ENCODE data around the gene CD81. TPM values are rescaled to one million over a fixed set of nuclear protein-coding genes. Genes with fewer than 3 reads are reported as not detected.
A peak's percentile ranks its signal among the peaks of the same experiment; 100 is the strongest.

CD81 gene
- total RNA-seq, 4 donors from 2014 or later = 54.5 to 87.0 (median 66.8) TPM

DNA sequence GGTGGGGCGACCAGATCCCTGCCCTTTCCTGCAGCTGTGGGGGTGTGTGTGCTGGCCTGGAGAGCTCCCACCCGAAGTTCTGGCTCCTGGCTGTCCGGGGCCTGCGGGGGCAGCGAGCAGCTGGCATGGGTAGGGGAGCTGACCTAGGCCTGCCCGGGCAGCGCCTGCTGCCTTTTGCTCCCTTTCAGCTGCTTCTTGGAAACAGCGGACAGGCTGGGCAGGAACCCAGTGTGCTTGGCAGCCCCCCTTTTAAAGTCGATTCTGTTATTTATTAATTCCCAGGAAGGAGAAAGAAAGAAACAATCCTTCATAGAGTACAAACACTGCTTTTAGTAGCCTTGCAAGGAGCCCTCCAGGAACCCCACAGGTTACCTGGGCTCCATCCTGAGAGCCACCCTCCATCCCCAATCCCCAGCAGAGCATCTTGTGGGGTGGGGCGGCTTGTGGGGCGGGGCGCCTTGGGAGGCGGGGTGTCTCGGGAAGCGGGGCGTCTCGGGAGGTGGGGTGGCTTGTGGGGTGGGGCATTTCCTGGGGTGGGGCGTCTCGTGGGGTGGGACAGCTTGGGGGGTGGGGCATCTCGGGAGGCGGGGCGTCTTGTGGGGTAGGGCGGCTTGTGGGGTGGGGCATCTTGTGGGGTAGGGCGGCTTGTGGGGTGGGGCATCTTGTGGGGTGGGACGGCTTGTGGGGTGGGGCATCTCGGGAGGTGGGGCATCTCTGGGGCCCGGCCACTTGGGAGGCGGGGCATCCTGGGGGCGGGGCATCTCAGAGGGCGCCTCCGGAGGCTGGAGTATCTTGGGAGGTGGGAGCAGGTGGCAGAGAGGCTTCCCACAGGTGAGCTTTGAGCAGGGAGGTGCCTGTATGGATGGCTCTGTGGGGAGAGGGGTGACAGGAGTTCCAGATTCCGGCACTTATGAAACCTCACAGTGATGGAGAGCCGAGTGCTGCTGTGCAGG lies 7.0 kb downstream of the CD81 start:
- TF ChIP-seq CTCF (IDR thresholded peaks at IDR 0.05 in 4 of 5, conservative IDR thresholded peaks at IDR 0.05 in 1 of 5) (no peak), POLR2A (IDR thresholded peaks at IDR 0.05) (no peak)
- no peak for DNase-seq
- no peaks in the 10 kb centered on the region for H3K36me3 ChIP-seq
- intact Hi-C loops (cut with DNase I; ENCODE audit: low total_unique reads) (loop anchor here (10.0 kb wide), 1 partner anchor 619 kb away; the partner anchor contains the start of gene CTSD), in situ Hi-C loops (cut with MboI; ENCODE audit: low sequenced_read_pairs in 4 of 4) (no loop called here)
- H3K4me1 ChIP-seq = peaks cover 73 to 86% of the 10 kb centered on the region in 2 donors
- no peaks in the 10 kb centered on the region for H3K9me3 ChIP-seq
- H3K27ac ChIP-seq = peak overlapping the region; percentile 80 to 95 (median 91)
- no peaks in the 10 kb centered on the region for H3K27me3 ChIP-seq
- peak overlapping the region in 1 of 4 donors; percentile 8 for H3K4me3 ChIP-seq
- ATAC-seq = no peak

DNA sequence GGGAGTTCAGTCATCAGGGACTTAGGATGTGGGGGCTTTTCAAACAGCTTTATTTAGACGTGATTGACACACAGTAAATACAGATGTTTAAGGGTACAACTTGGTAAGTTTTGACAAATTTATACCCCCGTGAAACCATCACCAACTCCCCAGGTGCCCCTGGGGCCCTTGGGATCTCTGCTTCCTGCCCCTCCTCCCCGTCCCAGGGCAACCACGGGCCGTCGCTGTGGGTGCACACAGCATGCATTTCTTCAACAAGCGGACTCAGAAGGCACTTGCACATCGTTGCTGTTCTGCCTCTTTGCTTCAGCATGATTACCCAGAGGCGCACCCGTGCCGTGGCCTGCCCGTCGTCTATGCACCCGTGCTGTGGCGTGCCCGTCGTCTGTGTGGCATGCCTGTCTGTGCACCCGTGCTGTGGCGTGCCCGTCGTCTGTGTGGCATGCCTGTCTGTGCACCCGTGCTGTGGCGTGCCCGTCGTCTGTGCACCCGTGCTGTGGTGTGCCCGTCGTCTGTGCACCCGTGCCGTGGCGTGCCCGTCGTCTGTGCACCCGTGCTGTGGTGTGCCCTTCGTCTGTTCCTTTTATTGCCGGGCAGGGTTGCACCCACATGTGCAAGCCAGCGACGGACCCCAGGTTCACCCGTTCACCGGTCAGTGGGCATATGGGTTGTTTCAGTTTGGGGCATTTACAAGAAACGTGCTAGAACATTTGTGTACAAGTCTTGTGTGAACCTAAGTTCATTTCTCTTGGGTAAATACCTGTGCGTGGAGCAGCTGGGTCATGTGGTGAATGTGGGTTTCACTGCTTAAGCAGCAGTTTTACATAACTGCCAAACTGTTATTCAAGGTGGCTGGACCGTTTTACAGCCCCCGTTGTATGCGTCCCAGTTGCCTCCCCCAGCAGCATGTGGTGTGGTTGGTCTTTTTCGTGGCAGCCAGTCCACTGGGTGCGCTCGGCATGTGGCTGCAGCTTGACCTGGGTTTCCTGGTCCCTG lies 8.3 kb downstream of the CD81 start:
- in situ Hi-C loops (cut with MboI; ENCODE audit: low sequenced_read_pairs in 4 of 4) = no loop called here
- no peak for DNase-seq
- H3K4me3 ChIP-seq = no peak overlapping the region
- H3K27me3 ChIP-seq = no peaks in the 10 kb centered on the region
- H3K27ac ChIP-seq = peak overlapping the region in 3 of 4 donors; percentile 29 to 89 (median 82)
- H3K9me3 ChIP-seq = no peaks in the 10 kb centered on the region
- TF ChIP-seq POLR2A (IDR thresholded peaks at IDR 0.05) (no peak), CTCF (IDR thresholded peaks at IDR 0.05 in 4 of 5, conservative IDR thresholded peaks at IDR 0.05 in 1 of 5) (no peak)
- intact Hi-C loops (cut with DNase I; ENCODE audit: low total_unique reads) = loop anchor here (10.0 kb wide), 1 partner anchor 621 kb away; the partner anchor contains the start of gene CTSD
- ATAC-seq = no peak
- no peaks in the 10 kb centered on the region for H3K36me3 ChIP-seq
- H3K4me1 ChIP-seq = peaks cover 75 to 86% of the 10 kb centered on the region in 2 donors

DNA sequence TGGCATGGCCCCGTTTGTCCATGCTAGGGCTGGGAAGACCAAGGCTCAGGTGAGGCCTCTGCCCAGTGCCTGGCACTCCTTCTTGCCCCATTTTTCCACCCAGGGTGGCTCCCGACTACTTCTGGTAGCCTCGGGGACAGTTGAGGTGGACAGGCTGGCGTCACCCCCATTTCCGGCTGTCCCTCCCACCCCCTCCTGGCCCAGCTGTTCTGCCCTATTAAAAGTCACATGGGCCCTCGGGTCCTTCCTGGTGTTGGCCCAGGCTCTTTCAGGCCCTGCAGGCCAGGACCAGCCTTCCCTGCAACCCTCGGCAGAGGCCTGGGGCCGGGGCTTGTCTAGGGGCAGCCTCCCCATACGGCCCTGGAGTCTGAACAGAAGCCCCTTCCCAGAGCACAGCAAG lies 9.5 kb downstream of the CD81 start:
- in situ Hi-C loops (cut with MboI; ENCODE audit: low sequenced_read_pairs in 4 of 4) = no loop called here

More for the DNA sequence above, 9.5 kb downstream of the CD81 start:
- Histone ChIP-seq H3K36me3 (no peaks in the 10 kb centered on the region), H3K4me3 (no peak overlapping the region), H3K4me1 (peaks cover 77 to 88% of the 10 kb centered on the region in 2 donors), H3K27me3 (no peaks in the 10 kb centered on the region), H3K27ac (peak overlapping the region; percentile 82 to 89 (median 86)), H3K9me3 (no peaks in the 10 kb centered on the region)
- no peak for TF ChIP-seq CTCF (IDR thresholded peaks at IDR 0.05 in 4 of 5, conservative IDR thresholded peaks at IDR 0.05 in 1 of 5)
- peak in 1 of 2 donors; percentile 15 for TF ChIP-seq POLR2A (IDR thresholded peaks at IDR 0.05)
- intact Hi-C loops (cut with DNase I; ENCODE audit: low total_unique reads) = loop anchor here (10.0 kb wide), 1 partner anchor 622 kb away; the partner anchor contains the start of gene CTSD
- ATAC-seq = no peak
- no peak for DNase-seq

Measured in gastrocnemius medialis (tissue), 4 donors.